T-helper 1 cell (primary cell): ENCODE results near the gene ABCD4.
A peak's percentile ranks its signal among the peaks of the same experiment; 100 is the strongest.

Source experiments
- DNase-seq, 5 donors: peaks; one replicate each; pipeline ENCODE4 v3.0.0-alpha.2; 2012 to 2020

The ABCD4 gene

GRCh38 chr14:74257941-74258763 lies 44.6 kb downstream of the ABCD4 start:
- no peak for DNase-seq

- DNase-seq = peak in 4 of 5 donors; percentile 46 to 50 (median 50)
Observed at GRCh38 chr14:74257078-74257940, 45.4 kb downstream of the ABCD4 start.

- DNase-seq = no peak
Observed at GRCh38 chr14:74255281-74255680, 47.5 kb downstream of the ABCD4 start.

GRCh38 chr14:74249433-74250375 lies 53.0 kb downstream of the ABCD4 start:
- no peak for DNase-seq

- DNase-seq = no peak
Observed at GRCh38 chr14:74248017-74248416, 54.7 kb downstream of the ABCD4 start.

GRCh38 chr14:74246542-74246941 lies 56.2 kb downstream of the ABCD4 start:
- no peak for DNase-seq

GRCh38 chr14:74245292-74245691 lies 57.4 kb downstream of the ABCD4 start:
- no peak for DNase-seq

- DNase-seq = no peak
Observed at GRCh38 chr14:74244115-74244514, 58.6 kb downstream of the ABCD4 start.

GRCh38 chr14:74243051-74243450 lies 59.7 kb downstream of the ABCD4 start:
- no peak for DNase-seq

- DNase-seq = no peak
Observed at GRCh38 chr14:74242780-74243042, 60.0 kb downstream of the ABCD4 start.

- no peak for DNase-seq
Observed at GRCh38 chr14:74242021-74242779, 60.5 kb downstream of the ABCD4 start.

- DNase-seq = no peak
Observed at GRCh38 chr14:74241652-74242017, 61.1 kb downstream of the ABCD4 start.

- no peak for DNase-seq
Observed at GRCh38 chr14:74240794-74241651, 61.7 kb downstream of the ABCD4 start.

GRCh38 chr14:74239848-74240793 lies 62.6 kb downstream of the ABCD4 start:
- no peak for DNase-seq

GRCh38 chr14:74238974-74239847 lies 63.5 kb downstream of the ABCD4 start, which contains the start of gene VSX2:
Gene VSX2 (plus strand): TSS chr14:74239449. CDS start chr14:74239562, 113 bp downstream.
- no peak for DNase-seq

- DNase-seq = no peak
Observed at GRCh38 chr14:74237441-74237840, 65.3 kb downstream of the ABCD4 start.
